22Rv1 (cell line): ENCODE results near the gene TOPBP1.
"Not testable (repeated sequence)": the region's sequence is repeated elsewhere in the genome, so short reads cannot be mapped to it uniquely, and the experiment has no call there.

Experiments used
- H3K27ac ChIP-seq: fragments of 450-650 bp; 2 replicates; pipeline ENCODE4 v1.5.1; 2017
- ZFX ChIP-seq: fragments of 450-650 bp; IDR thresholded peaks from 2 replicates; pipeline ENCODE4 v1.6.1; 2017; ENCODE audit warnings: antibody characterized with exemption, borderline replicate concordance
- TF ChIP-seq, protein P1 (sequence below): fragments of 450-650 bp; IDR thresholded peaks from 2 replicates; pipeline ENCODE4 v1.5.1; 2017; ENCODE audit warnings: mild to moderate bottlenecking

Gene TOPBP1

DNA sequence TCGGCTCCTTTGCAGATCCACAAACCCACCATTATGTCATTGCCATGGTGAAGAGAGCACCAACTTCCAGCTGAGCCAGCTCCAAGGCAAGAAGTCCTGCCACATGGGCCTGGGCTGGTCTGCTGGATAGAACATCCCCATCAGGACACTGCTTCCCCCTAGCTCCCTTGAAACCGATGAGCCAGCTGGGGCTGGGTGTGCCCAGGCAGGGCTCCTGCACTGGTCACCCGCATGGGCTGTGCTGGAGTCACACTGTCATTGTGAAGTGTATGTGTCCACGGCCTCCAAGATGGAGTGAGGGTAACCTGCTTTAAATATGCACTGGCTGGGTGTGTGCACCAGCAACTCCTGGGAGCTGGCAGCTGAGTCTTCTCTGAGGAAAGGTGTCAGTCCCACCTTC, 31.0 kb upstream of the TOPBP1 start:
- H3K27ac ChIP-seq = no peak overlapping the region
- TF ChIP-seq, protein P1, sequence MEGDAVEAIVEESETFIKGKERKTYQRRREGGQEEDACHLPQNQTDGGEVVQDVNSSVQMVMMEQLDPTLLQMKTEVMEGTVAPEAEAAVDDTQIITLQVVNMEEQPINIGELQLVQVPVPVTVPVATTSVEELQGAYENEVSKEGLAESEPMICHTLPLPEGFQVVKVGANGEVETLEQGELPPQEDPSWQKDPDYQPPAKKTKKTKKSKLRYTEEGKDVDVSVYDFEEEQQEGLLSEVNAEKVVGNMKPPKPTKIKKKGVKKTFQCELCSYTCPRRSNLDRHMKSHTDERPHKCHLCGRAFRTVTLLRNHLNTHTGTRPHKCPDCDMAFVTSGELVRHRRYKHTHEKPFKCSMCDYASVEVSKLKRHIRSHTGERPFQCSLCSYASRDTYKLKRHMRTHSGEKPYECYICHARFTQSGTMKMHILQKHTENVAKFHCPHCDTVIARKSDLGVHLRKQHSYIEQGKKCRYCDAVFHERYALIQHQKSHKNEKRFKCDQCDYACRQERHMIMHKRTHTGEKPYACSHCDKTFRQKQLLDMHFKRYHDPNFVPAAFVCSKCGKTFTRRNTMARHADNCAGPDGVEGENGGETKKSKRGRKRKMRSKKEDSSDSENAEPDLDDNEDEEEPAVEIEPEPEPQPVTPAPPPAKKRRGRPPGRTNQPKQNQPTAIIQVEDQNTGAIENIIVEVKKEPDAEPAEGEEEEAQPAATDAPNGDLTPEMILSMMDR = no peak

DNA sequence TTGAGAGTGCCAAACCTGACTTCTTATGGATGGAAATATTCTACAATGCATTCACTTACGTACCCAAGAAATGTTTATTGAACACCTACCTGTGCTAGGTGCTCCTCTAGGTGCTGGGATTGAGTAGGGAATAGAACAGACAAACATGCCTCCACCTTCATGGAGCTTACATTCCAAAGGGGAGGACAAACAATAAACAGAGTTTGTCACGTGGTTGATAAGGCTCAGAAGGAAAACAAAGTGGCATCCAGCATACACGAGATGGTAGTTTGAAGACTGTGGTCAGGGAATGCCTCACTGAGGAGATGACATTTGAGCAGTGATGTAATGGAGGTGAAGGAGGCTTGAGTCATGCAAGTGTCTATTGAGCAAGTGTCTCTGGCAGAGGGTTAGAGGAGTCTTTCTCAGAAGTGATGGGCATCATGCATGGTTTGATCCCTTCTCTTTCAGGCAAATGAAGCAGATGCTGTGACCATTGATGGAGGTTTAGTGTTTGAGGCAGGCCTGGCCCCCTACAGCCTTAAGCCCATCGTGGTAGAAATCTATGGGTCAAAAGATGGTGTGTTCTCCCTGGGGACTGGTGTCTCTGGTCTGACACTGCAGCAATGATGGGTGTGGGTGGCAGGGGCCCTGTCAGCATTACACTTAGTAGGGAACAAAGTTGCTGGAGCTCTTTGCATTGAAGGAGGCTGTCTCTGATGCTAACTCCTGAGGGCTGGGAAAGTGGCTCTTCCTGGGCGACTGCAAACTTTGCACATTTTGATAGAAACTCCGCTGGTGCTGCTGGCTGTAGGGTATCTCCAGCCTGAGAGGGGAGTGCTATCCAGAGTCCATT, 29.7 kb upstream of the TOPBP1 start:
- H3K27ac ChIP-seq = no peak overlapping the region
- no peak for TF ChIP-seq ZFX
- TF ChIP-seq, protein P1 = no peak

DNA sequence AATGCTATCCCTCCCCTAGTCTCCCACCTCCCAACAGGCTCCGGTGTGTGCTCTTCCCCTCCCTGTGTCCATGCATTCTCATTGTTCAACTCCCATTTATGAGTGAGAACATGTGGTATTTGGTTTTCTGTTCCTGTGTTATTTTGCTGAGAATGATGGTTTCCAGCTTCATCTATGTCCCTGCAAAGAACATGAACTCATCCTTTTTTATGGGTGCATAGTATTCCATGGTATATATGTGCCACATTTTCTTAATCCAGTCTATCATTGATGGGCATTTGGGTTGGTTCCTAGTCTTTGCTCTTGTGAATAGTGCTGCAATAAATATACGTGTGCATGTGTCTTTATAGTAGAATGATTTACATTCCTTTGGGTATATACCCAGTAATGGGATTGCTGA, 16.3 kb upstream of the TOPBP1 start:
- H3K27ac ChIP-seq = not testable (repeated sequence)

DNA sequence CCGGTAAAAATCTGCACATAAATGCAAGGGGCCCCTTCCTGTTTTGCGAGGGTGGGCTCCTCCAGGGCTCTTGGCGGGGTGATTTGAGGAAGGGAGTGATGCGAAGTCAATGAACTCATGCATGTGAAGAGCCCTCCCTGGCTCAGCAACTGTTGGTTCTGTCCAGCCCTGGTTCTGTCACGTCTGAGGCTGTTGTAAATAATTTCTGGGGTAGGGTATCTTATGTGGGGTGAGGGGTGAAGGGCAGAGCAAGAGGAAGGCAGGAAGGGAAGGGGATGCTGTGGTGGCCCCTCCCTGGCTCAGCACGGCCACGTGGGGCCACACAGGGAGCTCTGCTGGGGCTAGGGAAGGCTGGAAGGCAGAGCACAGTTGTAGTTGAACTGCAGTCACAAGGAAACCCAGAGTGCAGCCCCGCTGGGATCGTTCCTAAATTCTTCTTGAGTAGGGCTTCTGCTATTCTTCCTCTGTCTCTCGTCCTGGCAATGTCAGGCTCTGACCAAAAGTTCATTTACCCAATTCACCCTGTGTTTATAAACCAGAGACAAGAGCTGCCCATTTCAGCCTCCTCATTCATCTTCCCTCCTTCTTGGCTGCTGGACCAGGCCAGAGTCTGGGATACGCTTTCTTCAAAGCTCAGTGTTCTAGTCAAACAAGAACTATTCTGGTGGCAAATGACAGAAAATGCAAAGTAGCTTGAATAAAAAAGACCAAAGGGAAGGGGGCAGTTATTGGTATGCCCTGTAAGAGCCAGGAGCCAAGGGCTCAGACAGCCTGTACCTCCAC, 14.8 kb upstream of the TOPBP1 start:
- no peak overlapping the region for H3K27ac ChIP-seq
- no peak for TF ChIP-seq ZFX
- TF ChIP-seq, protein P1 = no peak

DNA sequence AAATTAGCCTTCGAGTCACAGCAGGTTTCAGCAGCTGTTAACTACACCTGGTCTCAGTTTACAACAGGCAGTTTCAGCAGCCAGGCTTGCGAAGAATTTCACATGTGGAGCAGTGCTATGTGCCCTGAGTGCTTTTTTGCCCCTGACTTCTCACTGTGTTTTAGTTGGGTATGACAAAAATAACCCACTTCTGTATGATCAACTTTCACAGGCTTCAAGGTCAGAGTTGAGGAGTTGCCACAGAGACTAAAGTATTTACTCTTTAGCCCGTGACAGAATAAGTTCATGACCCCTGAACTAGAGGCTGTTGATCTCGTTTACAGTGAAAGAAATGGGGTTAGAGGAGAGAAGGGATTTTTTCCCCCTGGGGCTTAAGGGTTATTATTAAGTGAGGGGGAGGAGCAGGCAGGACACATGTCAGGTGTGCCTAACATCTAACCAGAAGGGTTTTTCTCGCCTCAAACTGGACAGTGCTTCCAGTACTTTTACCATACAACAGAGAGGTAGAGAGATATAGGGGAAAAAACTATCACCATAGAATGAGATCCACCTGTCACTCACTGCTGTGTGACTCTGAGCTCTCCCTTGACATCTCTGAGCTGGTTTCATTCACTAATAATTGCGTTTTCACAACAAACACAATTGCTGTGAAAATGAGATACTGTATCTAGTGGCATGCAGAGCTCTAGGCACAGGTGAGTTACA, 14.0 kb upstream of the TOPBP1 start:
- no peak overlapping the region for H3K27ac ChIP-seq
- TF ChIP-seq, protein P1 = no peak
- TF ChIP-seq ZFX = no peak

DNA sequence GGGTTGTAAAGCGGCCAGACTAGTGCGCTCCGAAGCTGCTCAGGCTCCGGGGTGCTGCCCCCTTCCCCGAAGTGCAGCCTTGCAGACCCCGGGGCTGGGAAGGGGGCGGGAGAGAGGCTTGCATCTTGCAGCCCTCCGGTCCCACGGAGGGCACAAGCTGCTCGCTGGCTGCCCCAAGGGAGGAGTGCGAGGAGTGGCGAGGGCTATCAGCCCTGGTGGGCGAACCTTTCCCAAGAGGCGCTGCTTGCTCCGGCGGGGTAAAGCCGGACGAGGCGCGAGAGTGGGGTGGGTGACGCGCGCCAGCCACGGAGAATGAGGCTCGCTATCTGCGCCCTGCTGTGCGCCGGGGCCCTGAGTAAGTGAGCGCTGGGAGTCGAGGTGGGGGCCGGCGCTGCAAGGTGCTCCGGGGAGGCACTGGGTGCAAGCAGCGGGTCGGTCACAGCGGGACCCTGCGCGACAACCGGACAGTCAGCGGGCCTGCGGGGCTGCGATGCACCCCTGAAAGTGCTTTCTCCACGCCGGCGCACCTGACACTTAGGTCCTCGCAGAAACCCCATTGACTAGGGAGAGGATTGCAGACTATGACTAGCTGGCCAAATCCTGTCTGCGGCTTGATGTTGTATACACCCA, 12.7 kb upstream of the TOPBP1 start:
- TF ChIP-seq, protein P1 = no peak
- no peak for TF ChIP-seq ZFX
- H3K27ac ChIP-seq = no peak overlapping the region

DNA sequence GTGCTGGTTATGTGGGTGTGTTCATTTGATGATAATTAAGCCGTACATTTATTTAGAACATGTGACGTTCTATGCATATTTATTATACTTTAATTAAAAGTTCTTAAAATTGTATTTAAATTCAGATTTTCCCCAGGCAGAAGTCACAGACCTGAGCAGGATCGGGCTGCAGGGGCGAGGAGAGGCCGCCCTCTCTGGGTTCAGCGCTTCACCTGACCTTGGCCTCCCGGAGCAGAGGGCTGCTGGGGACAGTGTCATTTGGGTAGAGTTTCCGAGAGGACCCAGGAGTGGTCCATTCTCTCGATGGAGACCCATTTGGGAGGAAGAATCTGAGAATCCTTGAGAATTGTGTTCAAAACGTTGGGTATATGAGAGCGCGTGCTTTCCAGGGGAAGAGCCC, 12.0 kb upstream of the TOPBP1 start:
- no peak for TF ChIP-seq ZFX
- TF ChIP-seq, protein P1 = no peak
- no peak overlapping the region for H3K27ac ChIP-seq
